Heart left ventricle (tissue), 16 donors: Measurements from ENCODE around the gene KCNQ4. TPM values are rescaled to one million over a fixed set of nuclear protein-coding genes. Genes with fewer than 3 reads are reported as not detected.
A peak's percentile ranks its signal among the peaks of the same experiment; 100 is the strongest.

ENCODE experiments used
- ATAC-seq, 4 donors: fragments of 200-7000 bp; cut with Tn5 transposase; one replicate each; pipeline ENCODE4 v1.9.1; 2020 to 2022; ENCODE audit warnings: moderate library complexity in 4 of 4, mild to moderate bottlenecking in 3 of 4, moderate number of reproducible peaks in 1 of 4
- DNase-seq, 5 donors: peaks; one replicate each; pipeline ENCODE4 v3.0.0-alpha.2; 2020
- H3K27ac ChIP-seq, 12 donors: fragments of 200-600 bp; sonication (generic) in 4 of 12; one replicate each; pipeline versions ENCODE4 v1.5.0 to v1.8.0; 2016 to 2022; ENCODE audit warnings: mild to moderate bottlenecking in 2 of 12
- H3K27me3 ChIP-seq, 9 donors: fragments of 200-600 bp; sonication (generic) in 2 of 9; one replicate each; pipeline versions ENCODE4 v1.5.1 to v1.8.0; 2016 to 2022; ENCODE audit warnings: mild to moderate bottlenecking in 3 of 9
- H3K36me3 ChIP-seq, 9 donors: fragments of 200-600 bp; sonication (generic) in 2 of 9; one replicate each; pipeline versions ENCODE4 v1.5.0 to v1.8.0; 2018 to 2022; ENCODE audit warnings: mild to moderate bottlenecking in 2 of 9
- H3K4me1 ChIP-seq, 12 donors: fragments of 200-600 bp; sonication (generic) in 4 of 12; one replicate each; pipeline versions ENCODE4 v1.5.0 to v1.8.0; 2016 to 2022; ENCODE audit warnings: mild to moderate bottlenecking in 3 of 12
- H3K4me3 ChIP-seq, 12 donors: fragments of 200-600 bp; sonication (generic) in 4 of 12; one replicate each; pipeline versions ENCODE4 v1.5.0 to v1.8.0; 2017 to 2022; ENCODE audit warnings: mild to moderate bottlenecking in 9 of 12, moderate library complexity in 4 of 12
- H3K9me3 ChIP-seq, 12 donors: fragments of 200-600 bp; sonication (generic) in 4 of 12; one replicate each; pipeline versions ENCODE4 v1.5.0 to v1.8.0; 2016 to 2022; ENCODE audit warnings: mild to moderate bottlenecking in 1 of 12
- CTCF ChIP-seq, 12 donors: fragments of 200-600 bp; sonication (generic) in 4 of 12; IDR thresholded peaks; one replicate each; pipeline versions ENCODE4 v1.5.0 to v1.8.0; 2018 to 2022; ENCODE audit warnings: antibody characterized with exemption in 12 of 12, mild to moderate bottlenecking in 5 of 12
- POLR2A ChIP-seq, 2 donors: fragments of 450-650 bp; IDR thresholded peaks; one replicate each; pipeline ENCODE4 v1.6.1; 2017; ENCODE audit warnings: antibody characterized with exemption in 2 of 2, mild to moderate bottlenecking in 2 of 2, moderate library complexity in 2 of 2
- WGBS, 4 donors: extraction: QIAGEN DNeasy Blood & Tissue Kit in 2 of 4; methylation state at CpG; one replicate each; pipeline versions ENCODE4 v1.1.5 to v1.1.7; 2013 to 2018; 5-methylcytosine and 5-hydroxymethylcytosine counted together
- intact Hi-C, 10 donors: fragments of 100-400 bp; cut with DNase I; formaldehyde crosslinking; loops; one replicate each; pipeline versions ENCODE4 v1.11.1 to v1.14.2; 2022
- polyA plus RNA-seq, 2 donors: library from polyadenylated mRNA; stranded (reverse); fragments of 200-250 nt; gene quantifications; one replicate each; pipeline ENCODE4 v1.2.3, GENCODE V29; 2013
- total RNA-seq, 9 donors: library from RNA; depleted of rRNA in 2 of 9; stranded (reverse); fragments of >200 nt in 2 of 9; fragmentation: NEBNext Ultra II Directional in 3 of 9; extraction: Animal tissue kit (Norgen Biotek cat#: 25700) in 3 of 9; gene quantifications; one replicate each; pipeline versions ENCODE4 v1.1.0 to v1.2.4, GENCODE V29; 2016 to 2023
- donor health status: ischemic (EF 13 %, LVEDD 7.1; RV severe dilation, severe dysfunction).
- donor health status: healthy with polysubstance abuse.
- donor health status: DM: no; HTN: yes; CAD: no.
- donor health status: DM: no; HTN: no; CAD: no.
- donor health status: ischemic (EF 25% LVEDD 6.9; RV normal size, moderate dysfunction).
- donor health status: ischemic (EF 25% LVEDD 5.7; RV mildly dilated, moderate dysfunction).
- donor health status: healthy.
- donor health status: DM: yes; HTN: yes; CAD: no.
- donor health status: ischemic (EF 35%, LVEDD 5.7; RV mildly dilated, moderate dysfunction).
- donor health status: nonischemic (EF 11% LVEDD 7.7; RV severe dilation, severe dysfunction).
- donor health status: DM: yes; HTN: yes; CAD: no.
- donor health status: PGD.
- donor health status: ischemic (EF 29% LVEDD 5.4; RV normal size, mild dysfunction).
- donor health status: nonischemic (EF 23%, LVEDD 6.1; RV moderate dilation, normal function).

Gene KCNQ4
- total and polyA plus RNA-seq, 11 donors: 1.3 to 4.4 (median 1.9) TPM

DNA sequence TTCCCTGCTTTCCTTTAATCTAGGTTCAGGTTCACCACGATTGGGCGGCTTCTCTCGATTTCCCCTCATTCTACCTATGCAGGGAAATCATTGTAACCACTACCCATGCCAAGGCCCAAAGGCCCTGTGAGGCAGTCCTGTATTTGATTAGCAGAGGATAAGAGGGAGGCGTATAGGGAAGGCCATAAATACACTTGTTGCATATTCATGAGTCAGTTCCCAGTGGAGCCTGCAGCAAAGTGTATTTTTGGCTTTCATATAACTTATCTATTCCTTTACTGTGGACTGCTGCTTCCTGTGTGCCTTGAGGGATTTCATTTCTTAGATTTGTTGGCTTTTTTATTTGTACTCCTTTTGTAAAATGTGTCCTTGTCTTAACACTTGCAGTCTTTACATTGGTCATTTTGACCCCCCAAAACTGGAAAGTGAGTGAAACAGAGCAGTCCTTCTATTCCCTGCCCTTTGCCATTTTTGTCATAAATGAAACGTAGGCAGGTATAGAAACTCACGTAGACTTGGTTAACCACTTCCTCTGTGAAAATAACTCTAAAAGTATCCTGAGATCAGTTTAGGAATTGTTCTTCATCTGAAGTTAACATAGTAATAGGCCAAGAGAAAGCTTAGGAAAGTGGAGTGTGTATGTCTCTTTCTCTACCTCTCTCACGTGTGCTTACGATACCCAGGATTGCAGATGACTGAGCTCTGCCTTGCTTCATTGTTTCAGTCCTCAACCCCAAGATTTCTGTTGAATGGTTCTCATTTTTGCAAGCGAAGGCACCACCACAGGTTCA lies 19.6 kb upstream of the KCNQ4 start:
- Histone ChIP-seq H3K9me3 (no peaks in the 10 kb centered on the region), H3K4me3 (no peak overlapping the region), H3K27me3 (no peaks in the 10 kb centered on the region), H3K4me1 (peaks cover 0 to 53% (median 16%) of the 10 kb centered on the region in 12 donors), H3K36me3 (peaks cover 0 to 100% (median 98%) of the 10 kb centered on the region in 9 donors), H3K27ac (peak overlapping the region in 1 of 12 donors; percentile 18)
- ATAC-seq (peak in 3 of 4 donors; percentile 11 to 27 (median 23)), DNase-seq (no peak)
- intact Hi-C loops: loop anchor here in 1 of 10 donors (10.0 kb wide), 1 partner anchor 139 kb away; no protein-coding TSS in a partner anchor
- WGBS, 4 donors: 65 to 68% (median 66%) methylated on average over 9 of the region's 9 CpGs
- no peak for TF ChIP-seq POLR2A (IDR thresholded peaks at IDR 0.05)
- no peak for TF ChIP-seq CTCF (IDR thresholded peaks at IDR 0.05)

DNA sequence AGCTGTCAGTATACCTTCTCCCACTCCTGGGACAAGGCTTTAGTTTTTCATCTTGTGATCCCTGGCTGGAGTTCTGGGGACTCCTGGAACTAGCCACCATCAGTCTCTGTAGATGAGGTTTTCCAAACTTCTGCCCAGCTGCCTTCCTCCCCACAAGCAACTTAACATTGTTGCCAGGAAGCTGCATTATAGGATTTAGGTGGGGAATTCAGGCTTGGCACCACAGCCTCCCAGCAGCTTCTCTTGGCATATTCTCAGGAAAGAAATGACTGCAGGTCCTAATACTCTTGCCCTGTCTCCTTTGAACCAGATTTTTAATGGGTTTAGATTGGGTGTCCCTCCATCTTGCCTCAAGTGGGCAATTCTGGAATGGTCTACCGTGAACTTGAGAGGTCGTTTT lies 18.6 kb upstream of the KCNQ4 start:
- ATAC-seq (no peak), DNase-seq (no peak)
- 52 to 72% (median 63%) methylated on average over 2 of the region's 2 CpGs for WGBS, 4 donors
- peaks cover 0 to 63% (median 20%) of the 10 kb centered on the region in 12 donors for H3K4me1 ChIP-seq
- H3K9me3 ChIP-seq: no peaks in the 10 kb centered on the region
- H3K27ac ChIP-seq: no peak overlapping the region
- peaks cover 0 to 100% (median 98%) of the 10 kb centered on the region in 9 donors for H3K36me3 ChIP-seq
- TF ChIP-seq POLR2A (IDR thresholded peaks at IDR 0.05): no peak
- no peak for TF ChIP-seq CTCF (IDR thresholded peaks at IDR 0.05)
- no peaks in the 10 kb centered on the region for H3K27me3 ChIP-seq
- intact Hi-C loops: loop anchor here in 1 of 10 donors (10.0 kb wide), 1 partner anchor 140 kb away; no protein-coding TSS in a partner anchor
- no peak overlapping the region for H3K4me3 ChIP-seq

- intact Hi-C loops: loop anchor here in 1 of 10 donors (10.0 kb wide), 1 partner anchor 141 kb away; no protein-coding TSS in a partner anchor
- Histone ChIP-seq H3K27ac (no peak overlapping the region), H3K4me3 (no peak overlapping the region), H3K36me3 (peaks cover 0 to 100% (median 98%) of the 10 kb centered on the region in 9 donors), H3K9me3 (no peaks in the 10 kb centered on the region), H3K4me1 (peaks cover 0 to 61% (median 23%) of the 10 kb centered on the region in 12 donors), H3K27me3 (no peaks in the 10 kb centered on the region)
- 67 to 88% (median 82%) methylated on average over 2 of the region's 2 CpGs for WGBS, 4 donors
- ATAC-seq (no peak), DNase-seq (no peak)
- TF ChIP-seq POLR2A (IDR thresholded peaks at IDR 0.05): no peak
- no peak for TF ChIP-seq CTCF (IDR thresholded peaks at IDR 0.05)
These were observed 17.6 kb upstream of the KCNQ4 start for GRCh38 chr1:40766017-40766416.

GRCh38 chr1:40766560-40766959 lies 17.0 kb upstream of the KCNQ4 start:
- Histone ChIP-seq H3K4me1 (peaks cover 0 to 56% (median 21%) of the 10 kb centered on the region in 12 donors), H3K4me3 (no peak overlapping the region), H3K36me3 (peaks cover 0 to 100% (median 98%) of the 10 kb centered on the region in 9 donors), H3K9me3 (no peaks in the 10 kb centered on the region), H3K27me3 (no peaks in the 10 kb centered on the region), H3K27ac (no peak overlapping the region)
- WGBS, 4 donors: 83 to 93% (median 88%) methylated on average over 4 of the region's 4 CpGs
- no peak for TF ChIP-seq CTCF (IDR thresholded peaks at IDR 0.05)
- no peak for TF ChIP-seq POLR2A (IDR thresholded peaks at IDR 0.05)
- intact Hi-C loops: loop anchor here in 1 of 10 donors (10.0 kb wide), 1 partner anchor 142 kb away; no protein-coding TSS in a partner anchor
- DNase-seq (no peak), ATAC-seq (no peak)
